NOMO-1 treated with dmso at 0.1 percent for 144 hours (cell line): ENCODE results near the gene PBX4.
"Not testable (repeated sequence)": the region's sequence is repeated elsewhere in the genome, so short reads cannot be mapped to it uniquely, and the experiment has no call there.

ENCODE experiments used
- DNase-seq: peaks from one replicate; lab custom pipeline; 2025; ENCODE audit not compliant: unreplicated experiment; lab: John Stamatoyannopoulos, UW

PBX4 gene

GRCh38 chr19:19627621-19628500 is 9.4 kb upstream of the PBX4 start, which contains the start of gene LPAR2:
Gene LPAR2, minus strand, starts transcription at chr19:19628220. Its CDS starts 945 bp downstream, at chr19:19627275.
- DNase-seq: no peak

- no peak for DNase-seq
Measured at GRCh38 chr19:19626516-19627472, 8.3 kb upstream of the PBX4 start.

GRCh38 chr19:19624032-19624570 is 5.6 kb upstream of the PBX4 start:
- DNase-seq: no peak

- no peak for DNase-seq
Measured at GRCh38 chr19:19623383-19623782, 4.9 kb upstream of the PBX4 start.

GRCh38 chr19:19619849-19620210 is 1.3 kb upstream of the PBX4 start:
- no peak for DNase-seq

- no peak for DNase-seq
Measured at GRCh38 chr19:19619181-19619848, 828 bp upstream of the PBX4 start.

- DNase-seq: no peak
Measured at GRCh38 chr19:19615086-19615485, 3.4 kb downstream of the PBX4 start.

- DNase-seq: no peak
Measured at GRCh38 chr19:19613506-19613905, 5.0 kb downstream of the PBX4 start.

- DNase-seq: no peak
Measured at GRCh38 chr19:19610376-19611202, 7.9 kb downstream of the PBX4 start.

GRCh38 chr19:19606686-19607085 is 11.8 kb downstream of the PBX4 start:
- not testable (repeated sequence) for DNase-seq

- DNase-seq: no peak
Measured at GRCh38 chr19:19606021-19606420, 12.5 kb downstream of the PBX4 start.

GRCh38 chr19:19602713-19603324 is 15.7 kb downstream of the PBX4 start:
- no peak for DNase-seq

- no peak for DNase-seq
Measured at GRCh38 chr19:19602136-19602712, 16.3 kb downstream of the PBX4 start.

GRCh38 chr19:19600793-19601330 is 17.6 kb downstream of the PBX4 start:
- DNase-seq: no peak

GRCh38 chr19:19598728-19599451 is 19.6 kb downstream of the PBX4 start:
- DNase-seq: not testable (repeated sequence)

- no peak for DNase-seq
Measured at GRCh38 chr19:19597809-19598306, 20.6 kb downstream of the PBX4 start.

- DNase-seq: no peak
Measured at GRCh38 chr19:19595171-19595701, 23.3 kb downstream of the PBX4 start.

- DNase-seq: no peak
Measured at GRCh38 chr19:19594381-19594780, 24.1 kb downstream of the PBX4 start.
